Measurements from ENCODE around the gene MCM9. TPM values are rescaled to one million over a fixed set of nuclear protein-coding genes. Genes with fewer than 3 reads are reported as not detected.

Gene MCM9
- total RNA-seq = 1 to 10 TPM; 3.5 to 6.9 (median 5.0) TPM

DNA sequence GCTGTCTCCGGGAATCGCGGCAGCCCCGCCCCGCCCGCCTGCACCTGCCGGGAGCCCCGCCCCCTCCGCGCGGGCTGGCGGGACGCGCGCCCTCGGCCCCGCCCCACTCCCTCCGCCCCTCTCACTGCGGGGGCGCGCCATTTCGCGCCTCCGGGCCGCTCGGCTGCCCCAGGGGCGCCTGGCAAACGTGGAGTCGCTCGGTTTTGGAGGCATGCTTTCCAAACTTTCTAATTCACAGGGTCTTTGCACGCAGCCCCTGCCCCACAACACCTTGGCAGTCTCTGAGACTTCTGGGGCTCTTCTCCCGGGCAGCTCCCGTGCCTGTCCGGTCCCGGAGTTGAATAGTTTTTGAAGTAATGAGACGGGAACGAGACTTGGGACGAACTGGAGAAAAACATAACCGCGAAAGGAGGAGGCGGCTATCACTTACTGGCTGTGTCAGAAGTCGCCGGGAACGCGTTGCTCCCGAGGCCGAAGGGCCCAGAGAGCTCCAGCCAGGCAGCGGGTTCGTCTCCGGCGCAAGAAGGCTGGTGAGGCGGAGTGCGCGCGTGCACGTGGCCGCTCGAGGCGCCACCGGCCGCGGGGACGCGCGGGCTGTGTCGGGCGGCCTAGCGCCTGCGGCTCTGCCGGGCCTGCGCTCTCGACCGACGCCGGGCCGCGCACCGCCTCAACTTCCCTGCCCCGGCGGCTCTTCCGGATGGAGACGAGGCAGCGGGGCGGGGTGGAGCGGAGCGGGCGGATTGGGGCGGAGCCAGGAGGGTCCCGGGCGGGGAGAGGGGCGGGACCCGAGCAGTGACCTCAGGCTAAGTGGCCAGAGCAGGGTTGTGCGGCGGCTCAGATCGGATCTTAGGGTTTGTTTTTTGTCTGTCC is at the start of gene MCM9:
TSS of gene MCM9 (minus strand) at position 699 of the 870 bp plus-strand sequence. CDS start 3,436 bp downstream, outside the sequence.
- H3K36me3 ChIP-seq = peaks cover 0 to 17% of the 10 kb centered on the region in 2 donors
- ATAC-seq = peak; percentile 93
- intact Hi-C loops (cut with DNase I; ENCODE audit: low total_unique reads) (loop anchor here (1.0 kb wide), 1 partner anchor 40 kb away; the partner anchor contains the start of gene ASF1A), in situ Hi-C loops (cut with MboI; ENCODE audit: low sequenced_read_pairs in 4 of 4) (no loop called here)
- H3K27me3 ChIP-seq = no peaks in the 10 kb centered on the region
- H3K9me3 ChIP-seq = no peaks in the 10 kb centered on the region
- peak within 1 kb of the TSS; percentile 86 to 98 (median 92) for H3K4me3 ChIP-seq
- H3K27ac ChIP-seq = peak within 1 kb of the TSS; percentile 94 to 98 (median 96)
- peaks cover 6 to 11% of the 10 kb centered on the region in 2 donors for H3K4me1 ChIP-seq
- peak; percentile 60 to 73 for DNase-seq
- TF ChIP-seq POLR2A (IDR thresholded peaks at IDR 0.05) = peak; percentile 57 to 69
- TF ChIP-seq, protein P1, sequence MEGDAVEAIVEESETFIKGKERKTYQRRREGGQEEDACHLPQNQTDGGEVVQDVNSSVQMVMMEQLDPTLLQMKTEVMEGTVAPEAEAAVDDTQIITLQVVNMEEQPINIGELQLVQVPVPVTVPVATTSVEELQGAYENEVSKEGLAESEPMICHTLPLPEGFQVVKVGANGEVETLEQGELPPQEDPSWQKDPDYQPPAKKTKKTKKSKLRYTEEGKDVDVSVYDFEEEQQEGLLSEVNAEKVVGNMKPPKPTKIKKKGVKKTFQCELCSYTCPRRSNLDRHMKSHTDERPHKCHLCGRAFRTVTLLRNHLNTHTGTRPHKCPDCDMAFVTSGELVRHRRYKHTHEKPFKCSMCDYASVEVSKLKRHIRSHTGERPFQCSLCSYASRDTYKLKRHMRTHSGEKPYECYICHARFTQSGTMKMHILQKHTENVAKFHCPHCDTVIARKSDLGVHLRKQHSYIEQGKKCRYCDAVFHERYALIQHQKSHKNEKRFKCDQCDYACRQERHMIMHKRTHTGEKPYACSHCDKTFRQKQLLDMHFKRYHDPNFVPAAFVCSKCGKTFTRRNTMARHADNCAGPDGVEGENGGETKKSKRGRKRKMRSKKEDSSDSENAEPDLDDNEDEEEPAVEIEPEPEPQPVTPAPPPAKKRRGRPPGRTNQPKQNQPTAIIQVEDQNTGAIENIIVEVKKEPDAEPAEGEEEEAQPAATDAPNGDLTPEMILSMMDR (IDR thresholded peaks at IDR 0.05 in 4 of 5, conservative IDR thresholded peaks at IDR 0.05 in 1 of 5) = no peak

DNA sequence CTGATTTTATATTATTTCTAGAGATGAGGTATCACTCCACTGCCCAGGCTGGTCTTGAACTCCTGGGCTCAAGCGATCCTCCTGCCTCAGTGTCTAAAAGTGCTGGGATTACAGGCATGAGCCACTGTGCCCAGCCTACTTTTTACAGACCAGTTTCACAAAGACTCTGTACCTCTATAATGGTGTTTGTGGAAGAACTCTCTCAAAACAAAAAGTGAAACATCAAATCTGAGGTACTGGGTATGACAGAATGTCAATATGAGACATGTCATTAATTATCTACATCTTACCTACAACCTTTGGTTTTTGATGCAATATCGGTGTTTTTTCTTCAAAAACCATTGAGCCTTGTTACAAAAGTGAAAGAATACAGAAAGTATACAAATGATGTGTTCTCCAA is 49.4 kb upstream of the MCM9 start:
- Histone ChIP-seq H3K9me3 (no peaks in the 10 kb centered on the region), H3K27ac (no peak overlapping the region), H3K4me3 (no peak overlapping the region), H3K4me1 (no peaks in the 10 kb centered on the region), H3K36me3 (no peaks in the 10 kb centered on the region), H3K27me3 (no peaks in the 10 kb centered on the region)
- intact Hi-C loops (cut with DNase I; ENCODE audit: low total_unique reads) (no loop called here), in situ Hi-C loops (cut with MboI; ENCODE audit: low sequenced_read_pairs in 4 of 4) (no loop called here)
- no peak for DNase-seq
- no peak for TF ChIP-seq POLR2A (IDR thresholded peaks at IDR 0.05)
- TF ChIP-seq, protein P1 (IDR thresholded peaks at IDR 0.05 in 4 of 5, conservative IDR thresholded peaks at IDR 0.05 in 1 of 5) = no peak
- ATAC-seq = no peak

DNA sequence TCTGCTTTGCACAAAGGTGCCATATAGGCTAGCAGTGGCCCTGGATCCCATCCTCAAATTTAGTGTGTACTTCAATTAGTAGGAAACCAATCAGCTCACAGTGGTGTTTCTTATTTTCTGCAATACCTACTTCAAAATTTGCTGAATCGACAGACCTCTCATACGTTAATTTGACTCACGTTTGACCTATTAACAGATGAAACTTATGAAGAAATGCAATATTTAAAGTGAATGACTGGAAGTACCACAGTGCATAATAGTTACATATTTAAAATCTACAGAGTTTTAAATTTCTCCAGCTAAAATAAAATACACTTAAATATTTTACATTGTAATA is 47.6 kb upstream of the MCM9 start:
- Histone ChIP-seq H3K9me3 (no peaks in the 10 kb centered on the region), H3K4me3 (no peak overlapping the region), H3K36me3 (no peaks in the 10 kb centered on the region), H3K27me3 (no peaks in the 10 kb centered on the region), H3K27ac (no peak overlapping the region), H3K4me1 (no peaks in the 10 kb centered on the region)
- TF ChIP-seq POLR2A (IDR thresholded peaks at IDR 0.05) = no peak
- TF ChIP-seq, protein P1 (IDR thresholded peaks at IDR 0.05 in 4 of 5, conservative IDR thresholded peaks at IDR 0.05 in 1 of 5) = no peak
- DNase-seq (no peak), ATAC-seq (no peak)
- intact Hi-C loops (cut with DNase I; ENCODE audit: low total_unique reads) (no loop called here), in situ Hi-C loops (cut with MboI; ENCODE audit: low sequenced_read_pairs in 4 of 4) (no loop called here)

DNA sequence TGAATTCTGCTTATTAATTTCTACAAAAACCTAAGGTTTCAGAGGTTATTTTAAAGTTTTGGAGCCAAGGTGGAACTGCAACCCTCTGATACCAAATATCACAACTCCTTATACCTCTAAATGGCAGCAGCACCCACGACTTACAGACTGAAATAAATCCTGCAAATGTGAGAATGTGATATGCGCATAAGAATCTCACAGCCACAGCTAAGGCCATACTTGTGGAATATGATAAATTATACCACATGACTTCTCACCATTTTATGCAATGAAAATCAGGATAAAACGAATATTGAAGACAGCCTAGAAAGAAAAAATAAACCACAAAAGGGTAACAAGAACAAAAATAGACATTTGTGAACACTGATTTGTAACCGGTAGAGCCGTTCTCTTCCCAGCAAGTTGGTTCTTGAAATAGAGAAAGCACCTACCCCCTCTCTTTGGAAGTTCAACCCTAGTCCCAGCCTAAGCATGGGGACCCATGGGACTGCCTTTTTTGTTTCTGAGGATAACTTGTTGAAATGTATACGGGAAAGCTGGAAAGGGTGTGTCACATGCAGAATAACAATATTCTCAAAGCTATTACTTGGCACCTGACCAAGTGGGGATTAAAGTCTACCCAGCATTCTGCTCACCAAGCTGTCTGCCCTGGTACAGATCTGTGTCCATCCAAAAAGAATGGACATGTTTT is 47.1 kb upstream of the MCM9 start:
- no peak for DNase-seq
- no peak for ATAC-seq
- no peaks in the 10 kb centered on the region for H3K4me1 ChIP-seq
- in situ Hi-C loops (cut with MboI; ENCODE audit: low sequenced_read_pairs in 4 of 4) (no loop called here), intact Hi-C loops (cut with DNase I; ENCODE audit: low total_unique reads) (no loop called here)
- H3K4me3 ChIP-seq = no peak overlapping the region
- H3K9me3 ChIP-seq = no peaks in the 10 kb centered on the region
- H3K36me3 ChIP-seq = no peaks in the 10 kb centered on the region
- H3K27me3 ChIP-seq = no peaks in the 10 kb centered on the region
- H3K27ac ChIP-seq = no peak overlapping the region
- TF ChIP-seq, protein P1 (IDR thresholded peaks at IDR 0.05 in 4 of 5, conservative IDR thresholded peaks at IDR 0.05 in 1 of 5) = no peak
- no peak for TF ChIP-seq POLR2A (IDR thresholded peaks at IDR 0.05)
